GM12891 (cell line): ENCODE measurements around the gene MKLN1.

ENCODE experiments used
- POLR2A ChIP-seq: IDR thresholded peaks from 2 replicates; pipeline ENCODE4 v1.6.1; 2011; ENCODE audit warnings: low read depth, low read length, control low read depth
- POLR2AphosphoS5 ChIP-seq: IDR thresholded peaks from 2 replicates; pipeline ENCODE4 v1.6.1; 2011; ENCODE audit warnings: low read depth, low read length, control low read depth
- SPI1 ChIP-seq: IDR thresholded peaks from 2 replicates; pipeline ENCODE4 v1.6.1; 2011; ENCODE audit warnings: low read depth, low read length, control low read depth

- TF ChIP-seq POLR2AphosphoS5 (no peak), SPI1 (no peak), POLR2A (no peak)
These were observed 37.2 kb downstream of the MKLN1 start for GRCh38 chr7:131364767-131365344.
